HG02970 (cell line): Measurements from ENCODE around the gene STAMBP.
"Not testable (repeated sequence)": the region's sequence is repeated elsewhere in the genome, so short reads cannot be mapped to it uniquely, and the experiment has no call there.

Experiments used
- ATAC-seq: cut with Tn5 transposase; IDR thresholded peaks from one replicate; pipeline ENCODE4 v1.9.1; 2021; ENCODE audit warnings: mild to moderate bottlenecking, moderate library complexity, moderate number of reproducible peaks; ENCODE audit not compliant: unreplicated experiment, low FRiP score

The STAMBP gene

GRCh38 chr2:73836141-73836943 lies 7.6 kb downstream of the STAMBP start:
- ATAC-seq, result no peak

- ATAC-seq, result no peak
These were observed 9.3 kb downstream of the STAMBP start for GRCh38 chr2:73837847-73838585.

- no peak for ATAC-seq
These were observed 10.3 kb downstream of the STAMBP start for GRCh38 chr2:73838889-73839534.

GRCh38 chr2:73839653-73840411 lies 11.1 kb downstream of the STAMBP start:
- no peak for ATAC-seq

GRCh38 chr2:73841912-73842738 lies 13.4 kb downstream of the STAMBP start:
- no peak for ATAC-seq

- ATAC-seq, result no peak
These were observed 13.9 kb downstream of the STAMBP start for GRCh38 chr2:73842739-73843019.

- ATAC-seq, result no peak
These were observed 15.3 kb downstream of the STAMBP start for GRCh38 chr2:73844087-73844486.

- ATAC-seq, result no peak
These were observed 21.2 kb downstream of the STAMBP start for GRCh38 chr2:73850009-73850408.

GRCh38 chr2:73851274-73851673 lies 22.5 kb downstream of the STAMBP start:
- ATAC-seq, result no peak

GRCh38 chr2:73852020-73852419 lies 23.3 kb downstream of the STAMBP start:
- ATAC-seq, result no peak

GRCh38 chr2:73855526-73855925 lies 26.8 kb downstream of the STAMBP start:
- no peak for ATAC-seq

GRCh38 chr2:73856214-73856613 lies 27.5 kb downstream of the STAMBP start:
- ATAC-seq, result no peak

GRCh38 chr2:73859721-73860586 lies 31.2 kb downstream of the STAMBP start:
- ATAC-seq, result no peak

- ATAC-seq, result no peak
These were observed 34.2 kb downstream of the STAMBP start for GRCh38 chr2:73862987-73863386.

GRCh38 chr2:73868204-73868978 lies 39.6 kb downstream of the STAMBP start:
- ATAC-seq, result no peak

- ATAC-seq, result no peak
These were observed 41.3 kb downstream of the STAMBP start for GRCh38 chr2:73870084-73870483.

GRCh38 chr2:73877071-73877802 lies 48.5 kb downstream of the STAMBP start:
- ATAC-seq, result no peak

GRCh38 chr2:73877984-73878383 lies 49.2 kb downstream of the STAMBP start:
- not testable (repeated sequence) for ATAC-seq
